Skeletal muscle cell (primary cell): ENCODE results near the gene RGS6.

Experiments
- DNase-seq: peaks from one replicate; pipeline ENCODE4 v3.0.0-alpha.2; 2010; ENCODE audit warnings: low read depth
- H3K4me3 ChIP-seq: 2 replicates; pipeline ENCODE4 v1.5.1; 2011; ENCODE audit warnings: low read depth, mild to moderate bottlenecking, control low read depth, low read length, moderate library complexity

The RGS6 gene

GRCh38 chr14:72060460-72060859 lies 128.2 kb downstream of the RGS6 start:
- no peak for DNase-seq
- no peak overlapping the region for H3K4me3 ChIP-seq

GRCh38 chr14:72060917-72061316 lies 128.7 kb downstream of the RGS6 start:
- DNase-seq, result no peak
- no peak overlapping the region for H3K4me3 ChIP-seq

GRCh38 chr14:72061718-72062117 lies 129.5 kb downstream of the RGS6 start:
- no peak overlapping the region for H3K4me3 ChIP-seq
- no peak for DNase-seq

DNA sequence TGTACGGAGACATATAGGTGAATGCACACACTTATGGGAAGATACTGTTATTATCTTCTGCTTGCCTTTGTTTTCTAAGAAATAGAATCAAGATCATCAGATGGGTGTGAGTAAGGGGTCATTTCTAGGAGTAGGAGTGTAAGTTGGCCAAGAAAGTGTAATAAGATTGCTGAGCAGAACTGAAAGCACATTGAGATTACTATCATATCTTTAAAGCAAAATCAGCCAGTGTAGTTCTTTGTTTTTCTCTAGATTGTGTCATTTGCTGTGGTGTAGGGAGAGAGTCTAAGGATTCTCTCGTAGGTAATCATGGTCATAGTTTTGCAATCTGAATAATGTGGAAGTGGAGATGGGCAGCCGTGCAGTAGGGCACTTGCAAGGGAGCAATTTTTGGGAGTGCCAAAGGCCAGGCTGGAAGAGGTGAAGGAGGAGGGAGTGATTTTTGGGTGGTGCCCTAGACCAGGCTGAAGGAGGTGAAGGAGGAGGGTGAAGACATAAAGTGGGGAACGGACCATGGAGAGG lies 131.6 kb downstream of the RGS6 start:
- no peak for DNase-seq
- H3K4me3 ChIP-seq, result no peak overlapping the region

- H3K4me3 ChIP-seq, result no peak overlapping the region
- no peak for DNase-seq
Measured at GRCh38 chr14:72064501-72064900, 132.3 kb downstream of the RGS6 start.

- no peak for DNase-seq
- H3K4me3 ChIP-seq, result no peak overlapping the region
Measured at GRCh38 chr14:72070458-72070857, 138.2 kb downstream of the RGS6 start.

DNA sequence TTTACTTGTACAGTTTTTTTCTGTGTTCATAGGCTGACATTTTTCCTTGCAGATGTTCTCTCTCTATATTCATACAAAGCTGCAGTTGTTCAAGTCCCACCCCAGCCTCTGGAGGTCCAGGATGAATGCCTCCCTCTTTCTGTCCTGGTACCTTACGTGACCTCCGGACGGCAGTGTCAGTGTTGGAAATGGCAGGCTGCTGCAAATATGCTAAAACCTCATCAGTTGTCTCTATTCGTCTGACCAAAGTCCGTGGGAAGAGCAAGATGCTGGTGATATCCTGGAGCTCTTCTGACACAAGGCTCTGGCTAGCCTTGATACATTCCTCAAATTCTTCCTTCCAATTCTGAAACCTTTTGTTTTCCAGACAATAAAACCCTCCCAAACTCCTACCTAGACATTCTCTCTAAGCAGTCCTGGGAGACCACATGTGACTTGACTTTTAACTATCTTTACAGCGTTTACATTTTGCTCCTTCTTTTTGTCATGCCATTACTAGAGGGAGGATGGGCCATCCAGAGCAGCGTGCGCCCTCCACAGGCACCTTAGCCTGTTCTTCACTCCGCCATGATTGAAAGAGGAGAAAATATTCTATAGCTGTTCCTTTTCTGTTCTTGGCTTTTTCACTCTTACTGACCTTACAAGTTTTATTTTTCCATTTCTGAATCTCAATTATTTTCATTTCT lies 143.6 kb downstream of the RGS6 start:
- no peak for DNase-seq
- no peak overlapping the region for H3K4me3 ChIP-seq

DNA sequence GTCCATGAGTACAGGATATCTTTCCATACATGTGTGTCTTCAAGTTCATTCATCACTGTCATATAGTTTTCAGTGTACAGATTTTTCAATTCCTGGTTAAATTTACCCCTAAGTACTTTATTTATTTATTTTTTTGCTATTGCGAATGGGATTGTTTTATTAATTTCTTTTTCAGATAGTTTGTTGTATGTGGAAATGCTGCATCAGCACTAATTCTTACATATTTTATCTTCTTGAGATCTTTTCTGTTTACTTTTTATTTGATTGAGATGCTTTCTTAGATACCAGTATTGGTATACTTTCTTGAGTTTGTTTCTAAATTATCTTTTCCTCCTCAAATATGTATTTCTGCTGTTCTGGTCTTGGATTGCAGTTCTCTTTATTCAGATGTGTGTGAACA lies 148.9 kb downstream of the RGS6 start:
- no peak overlapping the region for H3K4me3 ChIP-seq
- DNase-seq, result no peak

- no peak for DNase-seq
- no peak overlapping the region for H3K4me3 ChIP-seq
Measured at GRCh38 chr14:72084935-72085334, 152.7 kb downstream of the RGS6 start.

GRCh38 chr14:72089625-72090024 lies 157.4 kb downstream of the RGS6 start:
- DNase-seq, result no peak
- H3K4me3 ChIP-seq, result no peak overlapping the region

GRCh38 chr14:72094844-72095582 lies 162.8 kb downstream of the RGS6 start:
- no peak for DNase-seq
- H3K4me3 ChIP-seq, result no peak overlapping the region

DNA sequence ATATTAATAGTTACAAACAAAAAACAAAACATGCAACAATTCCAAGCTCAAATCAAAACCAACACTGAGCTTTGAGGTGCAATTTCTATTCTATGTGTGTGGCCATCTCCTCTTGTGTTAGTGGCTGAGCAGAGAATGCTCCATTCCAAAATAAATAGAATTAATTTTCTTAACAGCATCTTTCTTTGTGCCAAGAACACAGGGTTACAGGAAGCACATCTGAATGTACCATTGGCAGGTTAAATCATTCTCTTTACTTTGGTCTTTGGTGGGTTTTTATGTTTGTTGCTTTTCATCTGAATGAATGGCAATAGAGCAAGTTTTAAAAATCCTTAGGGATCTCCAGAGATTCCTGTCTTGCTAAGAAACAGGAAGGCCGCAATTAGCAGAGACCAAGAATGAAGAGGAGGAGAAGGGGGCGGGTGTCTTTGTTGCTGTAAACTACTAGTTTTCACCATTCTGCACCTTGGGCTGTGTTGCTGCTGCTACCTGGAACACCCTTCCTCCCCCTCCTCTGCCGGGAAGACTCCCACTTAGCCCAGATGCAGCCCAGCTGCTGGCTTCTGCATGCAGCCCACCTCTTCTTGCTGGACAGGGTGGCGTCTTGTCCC lies 165.0 kb downstream of the RGS6 start:
- no peak for DNase-seq
- no peak overlapping the region for H3K4me3 ChIP-seq

DNA sequence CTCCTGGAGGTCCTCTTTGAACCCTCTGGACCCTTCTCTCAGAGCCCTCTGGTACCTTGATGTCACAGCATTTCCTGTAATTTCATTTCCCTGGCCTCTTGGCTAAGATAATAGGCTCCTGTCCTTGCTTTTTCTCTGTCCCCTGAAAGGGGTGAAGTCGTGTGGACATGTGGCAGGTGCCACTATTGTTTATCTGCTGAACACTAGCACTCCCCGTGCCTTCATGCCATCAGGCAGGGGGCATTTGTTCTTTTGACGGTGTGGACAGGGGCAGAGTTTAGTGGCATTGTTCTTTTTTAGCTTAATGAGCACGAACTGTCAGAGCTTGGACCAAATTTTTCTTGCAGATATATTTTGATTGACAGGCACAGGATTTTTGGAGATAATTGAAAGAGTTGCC lies 166.0 kb downstream of the RGS6 start:
- no peak overlapping the region for H3K4me3 ChIP-seq
- DNase-seq, result no peak

GRCh38 chr14:72099566-72099965 lies 167.3 kb downstream of the RGS6 start:
- no peak for DNase-seq
- H3K4me3 ChIP-seq, result no peak overlapping the region

DNA sequence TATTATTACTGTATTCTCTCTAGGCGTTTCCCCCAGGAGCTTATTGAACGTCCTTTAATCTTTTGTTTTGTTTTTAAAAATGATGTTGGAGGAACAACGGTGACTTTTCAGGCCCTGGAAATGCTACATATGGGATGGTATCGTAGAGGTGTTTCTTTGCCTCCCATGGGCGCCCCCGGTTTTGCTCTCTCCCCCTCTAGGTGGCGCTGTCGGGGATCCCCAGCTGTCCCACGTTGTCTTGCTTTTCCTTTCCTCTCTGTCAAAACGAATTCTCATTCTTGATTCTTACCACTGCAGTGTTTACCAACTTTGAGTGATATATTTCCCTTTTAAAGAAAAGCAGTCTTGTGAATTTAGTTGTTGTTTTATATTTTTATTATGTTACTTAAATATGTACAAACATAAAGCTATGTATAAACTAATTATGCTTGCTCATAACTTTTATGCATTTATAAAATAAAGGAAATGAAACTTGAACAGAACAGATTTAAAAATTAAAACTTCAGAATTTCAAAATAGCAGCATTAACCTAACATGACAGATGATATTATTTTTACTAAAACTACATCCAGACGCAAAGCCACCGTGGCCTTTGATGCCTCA lies 171.9 kb downstream of the RGS6 start:
- no peak overlapping the region for H3K4me3 ChIP-seq
- DNase-seq, result no peak

DNA sequence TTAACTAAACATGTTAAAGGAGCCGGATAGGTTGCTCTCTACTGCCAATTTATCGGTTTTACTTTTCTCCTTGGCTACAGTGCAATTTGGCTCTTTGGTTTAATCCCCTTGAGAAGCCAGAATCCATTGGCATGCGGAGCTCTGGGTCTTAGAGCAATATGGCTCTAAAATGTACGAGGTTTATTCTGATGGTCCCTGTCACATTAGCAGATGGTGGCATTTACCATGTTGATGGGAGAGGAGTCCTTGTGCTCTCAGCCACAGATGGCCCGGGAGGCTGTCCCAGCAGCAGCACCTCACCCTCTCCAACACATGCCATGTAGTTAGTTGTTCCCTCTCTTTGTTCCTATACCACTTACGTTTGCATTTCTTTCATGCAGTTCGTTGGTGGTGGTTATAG lies 179.7 kb downstream of the RGS6 start:
- DNase-seq, result no peak
- H3K4me3 ChIP-seq, result no peak overlapping the region

DNA sequence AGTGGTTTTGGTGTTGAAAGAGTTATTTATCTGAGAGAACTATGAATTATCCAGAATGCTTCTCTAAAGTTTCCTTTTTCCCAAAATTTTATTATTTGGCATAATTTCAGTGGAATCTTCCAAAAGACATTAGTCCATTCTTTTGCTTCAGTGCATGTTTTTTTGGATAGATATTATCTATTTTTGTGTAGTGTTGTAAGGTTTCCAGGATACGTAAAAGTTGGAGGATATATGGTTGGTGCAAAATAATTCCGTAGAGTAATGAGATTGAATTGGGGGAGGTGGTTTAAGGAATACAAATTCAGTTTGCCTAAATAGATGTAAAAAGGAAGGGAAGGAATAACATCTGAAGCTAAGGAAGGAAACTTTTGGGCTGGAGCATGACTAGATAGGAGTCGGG lies 186.6 kb downstream of the RGS6 start:
- no peak overlapping the region for H3K4me3 ChIP-seq
- no peak for DNase-seq

GRCh38 chr14:72120315-72120714 lies 188.1 kb downstream of the RGS6 start:
- no peak for DNase-seq
- no peak overlapping the region for H3K4me3 ChIP-seq

- DNase-seq, result no peak
Measured at GRCh38 chr14:72123755-72124154, 191.5 kb downstream of the RGS6 start.

GRCh38 chr14:72124171-72124570 lies 191.9 kb downstream of the RGS6 start:
- no peak for DNase-seq
- H3K4me3 ChIP-seq, result no peak overlapping the region

More at GRCh38 chr14:72123755-72124154, 191.5 kb downstream of the RGS6 start:
- no peak overlapping the region for H3K4me3 ChIP-seq
